Esophagus muscularis mucosa (tissue), 4 donors: ENCODE results near the gene STARD7.
A peak's percentile ranks its signal among the peaks of the same experiment; 100 is the strongest.

Experiments
- CTCF ChIP-seq, 3 experiments: fragments of 200-600 bp in 2 of 3; fragments of 450-650 bp in 1 of 3; sonication (generic) in 2 of 3; IDR thresholded peaks; one replicate each; pipeline ENCODE4 v1.5.1; 2017 to 2019; ENCODE audit warnings: antibody characterized with exemption in 3 of 3, mild to moderate bottlenecking in 2 of 3, moderate library complexity in 1 of 3
- EP300 ChIP-seq: sonication (generic); formaldehyde crosslinking; IDR thresholded peaks from one replicate; pipeline ENCODE4 v1.6.1; 2017; ENCODE audit warnings: antibody characterized with exemption
- POLR2A ChIP-seq: fragments of 450-650 bp; IDR thresholded peaks from one replicate; pipeline ENCODE4 v1.6.1; 2017; ENCODE audit warnings: antibody characterized with exemption, moderate library complexity, mild to moderate bottlenecking, low read depth
- POLR2AphosphoS5 ChIP-seq, 2 donors: sonication (generic); formaldehyde crosslinking; IDR thresholded peaks; one replicate each; pipeline ENCODE4 v1.6.1; 2017; ENCODE audit warnings: antibody characterized with exemption in 2 of 2

- no peak for TF ChIP-seq CTCF (IDR thresholded peaks at IDR 0.05)
- peak; percentile 30 for TF ChIP-seq POLR2AphosphoS5 (IDR thresholded peaks at IDR 0.05)
- TF ChIP-seq POLR2A, result no peak
- TF ChIP-seq EP300, result no peak
These were observed 33.4 kb upstream of the STARD7 start for GRCh38 chr2:96241900-96242611.
